ENCODE data around the gene PLK2.

DNA sequence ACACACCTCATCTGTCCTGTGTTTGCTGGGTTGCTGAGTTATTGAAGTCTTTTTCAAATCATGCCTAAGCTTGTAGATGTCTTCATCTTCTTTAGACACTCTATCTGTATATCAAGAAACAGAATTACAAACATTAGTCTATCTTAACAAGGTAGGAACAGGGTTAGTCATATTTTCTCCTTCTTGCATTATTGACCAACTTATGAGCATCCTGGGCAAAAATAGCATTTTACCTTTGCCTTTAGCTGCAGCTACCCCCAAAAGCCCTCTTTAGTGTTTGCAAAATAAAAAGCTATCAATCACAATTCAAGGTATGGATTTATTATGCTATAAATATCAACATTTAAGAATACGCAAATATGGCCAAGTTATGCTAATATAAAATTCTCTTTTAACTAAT is 3.4 kb downstream of the PLK2 start:
- no peak for TF ChIP-seq CEBPB (IDR thresholded peaks at IDR 0.05)
- TF ChIP-seq, protein P1, sequence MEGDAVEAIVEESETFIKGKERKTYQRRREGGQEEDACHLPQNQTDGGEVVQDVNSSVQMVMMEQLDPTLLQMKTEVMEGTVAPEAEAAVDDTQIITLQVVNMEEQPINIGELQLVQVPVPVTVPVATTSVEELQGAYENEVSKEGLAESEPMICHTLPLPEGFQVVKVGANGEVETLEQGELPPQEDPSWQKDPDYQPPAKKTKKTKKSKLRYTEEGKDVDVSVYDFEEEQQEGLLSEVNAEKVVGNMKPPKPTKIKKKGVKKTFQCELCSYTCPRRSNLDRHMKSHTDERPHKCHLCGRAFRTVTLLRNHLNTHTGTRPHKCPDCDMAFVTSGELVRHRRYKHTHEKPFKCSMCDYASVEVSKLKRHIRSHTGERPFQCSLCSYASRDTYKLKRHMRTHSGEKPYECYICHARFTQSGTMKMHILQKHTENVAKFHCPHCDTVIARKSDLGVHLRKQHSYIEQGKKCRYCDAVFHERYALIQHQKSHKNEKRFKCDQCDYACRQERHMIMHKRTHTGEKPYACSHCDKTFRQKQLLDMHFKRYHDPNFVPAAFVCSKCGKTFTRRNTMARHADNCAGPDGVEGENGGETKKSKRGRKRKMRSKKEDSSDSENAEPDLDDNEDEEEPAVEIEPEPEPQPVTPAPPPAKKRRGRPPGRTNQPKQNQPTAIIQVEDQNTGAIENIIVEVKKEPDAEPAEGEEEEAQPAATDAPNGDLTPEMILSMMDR (IDR thresholded peaks at IDR 0.05) = no peak
- TF ChIP-seq NPAS2 (CRISPR knock-in tag; IDR thresholded peaks at IDR 0.05; ENCODE audit: borderline replicate concordance) = no peak
- no peak for TF ChIP-seq HMGXB4 (CRISPR knock-in tag; IDR thresholded peaks at IDR 0.05; ENCODE audit: borderline replicate concordance)
- TF ChIP-seq, protein P2, sequence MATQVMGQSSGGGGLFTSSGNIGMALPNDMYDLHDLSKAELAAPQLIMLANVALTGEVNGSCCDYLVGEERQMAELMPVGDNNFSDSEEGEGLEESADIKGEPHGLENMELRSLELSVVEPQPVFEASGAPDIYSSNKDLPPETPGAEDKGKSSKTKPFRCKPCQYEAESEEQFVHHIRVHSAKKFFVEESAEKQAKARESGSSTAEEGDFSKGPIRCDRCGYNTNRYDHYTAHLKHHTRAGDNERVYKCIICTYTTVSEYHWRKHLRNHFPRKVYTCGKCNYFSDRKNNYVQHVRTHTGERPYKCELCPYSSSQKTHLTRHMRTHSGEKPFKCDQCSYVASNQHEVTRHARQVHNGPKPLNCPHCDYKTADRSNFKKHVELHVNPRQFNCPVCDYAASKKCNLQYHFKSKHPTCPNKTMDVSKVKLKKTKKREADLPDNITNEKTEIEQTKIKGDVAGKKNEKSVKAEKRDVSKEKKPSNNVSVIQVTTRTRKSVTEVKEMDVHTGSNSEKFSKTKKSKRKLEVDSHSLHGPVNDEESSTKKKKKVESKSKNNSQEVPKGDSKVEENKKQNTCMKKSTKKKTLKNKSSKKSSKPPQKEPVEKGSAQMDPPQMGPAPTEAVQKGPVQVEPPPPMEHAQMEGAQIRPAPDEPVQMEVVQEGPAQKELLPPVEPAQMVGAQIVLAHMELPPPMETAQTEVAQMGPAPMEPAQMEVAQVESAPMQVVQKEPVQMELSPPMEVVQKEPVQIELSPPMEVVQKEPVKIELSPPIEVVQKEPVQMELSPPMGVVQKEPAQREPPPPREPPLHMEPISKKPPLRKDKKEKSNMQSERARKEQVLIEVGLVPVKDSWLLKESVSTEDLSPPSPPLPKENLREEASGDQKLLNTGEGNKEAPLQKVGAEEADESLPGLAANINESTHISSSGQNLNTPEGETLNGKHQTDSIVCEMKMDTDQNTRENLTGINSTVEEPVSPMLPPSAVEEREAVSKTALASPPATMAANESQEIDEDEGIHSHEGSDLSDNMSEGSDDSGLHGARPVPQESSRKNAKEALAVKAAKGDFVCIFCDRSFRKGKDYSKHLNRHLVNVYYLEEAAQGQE (IDR thresholded peaks at IDR 0.05) = no peak
- TF ChIP-seq MYC (IDR thresholded peaks at IDR 0.05; ENCODE audit: borderline replicate concordance, low read length) = no peak
- TF ChIP-seq MAZ (IDR thresholded peaks at IDR 0.05; ENCODE audit: borderline replicate concordance, low read depth, low read length) = no peak

Data from A549 (cell line).